Spleen (tissue), 11 donors: ENCODE results near the gene SAFB2. TPM values are rescaled to one million over a fixed set of nuclear protein-coding genes. Genes with fewer than 3 reads are reported as not detected.
"Not testable (repeated sequence)": the region's sequence is repeated elsewhere in the genome, so short reads cannot be mapped to it uniquely, and the experiment has no call there.

Experiments used
- DNase-seq: peaks from one replicate; pipeline ENCODE4 v3.0.0-alpha.2; 2020
- H3K27ac ChIP-seq, 8 donors: fragments of 200-600 bp; sonication (generic) in 7 of 8; 1 replicate in 4 of 8; 2 replicates in 4 of 8; pipeline versions ENCODE4 v1.5.0 to v1.8.0; 2016 to 2021; ENCODE audit warnings: inconsistent platforms in 4 of 8, mild to moderate bottlenecking in 4 of 8, moderate library complexity in 1 of 8
- H3K27me3 ChIP-seq, 7 donors: fragments of 200-600 bp; sonication (generic) in 6 of 7; replicated peaks in 1 of 7; 1 replicate in 4 of 7; 2 replicates in 3 of 7; pipeline versions ENCODE4 v1.5.0 to v1.8.0; 2016 to 2021; ENCODE audit warnings: inconsistent platforms in 3 of 7, mild to moderate bottlenecking in 1 of 7
- H3K36me3 ChIP-seq, 6 donors: fragments of 200-600 bp; sonication (generic) in 5 of 6; 1 replicate in 4 of 6; 2 replicates in 2 of 6; pipeline versions ENCODE4 v1.5.0 to v1.8.0; 2016 to 2021; ENCODE audit warnings: inconsistent platforms in 2 of 6
- H3K4me1 ChIP-seq, 6 donors: fragments of 200-600 bp; sonication (generic) in 5 of 6; 1 replicate in 3 of 6; 2 replicates in 3 of 6; pipeline versions ENCODE4 v1.5.0 to v1.8.0; 2016 to 2021; ENCODE audit warnings: inconsistent platforms in 3 of 6
- H3K4me3 ChIP-seq, 8 donors: fragments of 200-600 bp; sonication (generic) in 7 of 8; 1 replicate in 4 of 8; 2 replicates in 4 of 8; pipeline versions ENCODE4 v1.5.0 to v1.8.0; 2016 to 2021; ENCODE audit warnings: inconsistent platforms in 4 of 8, mild to moderate bottlenecking in 4 of 8, moderate library complexity in 2 of 8
- H3K9me3 ChIP-seq, 8 donors: fragments of 200-600 bp; sonication (generic) in 7 of 8; 1 replicate in 4 of 8; 2 replicates in 4 of 8; pipeline versions ENCODE4 v1.5.0 to v1.8.0; 2016 to 2021; ENCODE audit warnings: inconsistent platforms in 4 of 8
- CTCF ChIP-seq, 11 experiments: fragments of 200-600 bp in 7 of 11; fragments of 450-650 bp in 4 of 11; sonication (generic) in 4 of 11; IDR thresholded peaks in 8 of 11; conservative IDR thresholded peaks in 3 of 11; 1 replicate in 7 of 11; 2 replicates in 4 of 11; pipeline versions ENCODE4 v1.4.0 to v1.8.0; 2016 to 2021; ENCODE audit warnings: antibody characterized with exemption in 11 of 11, inconsistent platforms in 4 of 11, mild to moderate bottlenecking in 1 of 11
- POLR2A ChIP-seq, 3 donors: fragments of 450-650 bp; IDR thresholded peaks; one replicate each; pipeline ENCODE4 v1.5.1; 2017; ENCODE audit warnings: antibody characterized with exemption in 3 of 3, mild to moderate bottlenecking in 1 of 3
- POLR2AphosphoS5 ChIP-seq, 3 donors: sonication (generic); formaldehyde crosslinking; IDR thresholded peaks; one replicate each; pipeline ENCODE4 v1.5.1; 2017; ENCODE audit warnings: antibody characterized with exemption in 3 of 3
- WGBS, 5 donors: extraction: QIAGEN DNeasy Blood & Tissue Kit in 3 of 5; methylation state at CpG; one replicate each; pipeline versions ENCODE4 v1.1.5 to v1.1.7; 2013 to 2018; 5-methylcytosine and 5-hydroxymethylcytosine counted together
- intact Hi-C: fragments of 100-400 bp; cut with DNase I; formaldehyde crosslinking; loops from one replicate; pipeline ENCODE4 v1.15.0; 2023; ENCODE audit warnings: low total_unique reads
- polyA plus RNA-seq, 3 donors: library from polyadenylated mRNA; stranded (reverse); fragments of 200-250 nt; gene quantifications; one replicate each; pipeline ENCODE4 v1.2.1, GENCODE V29; 2013
- total RNA-seq, 7 donors: library from RNA; depleted of rRNA in 3 of 7; stranded (reverse); fragments of >200 nt in 3 of 7; fragmentation: NEBNext Ultra II Directional in 4 of 7; extraction: Animal tissue kit (Norgen Biotek cat#: 25700) in 4 of 7; gene quantifications; one replicate each; pipeline versions ENCODE4 v1.1.0 to v1.2.1, GENCODE V29; 2016 to 2021
- donor health status: healthy with polysubstance abuse.
- donor health status: DM: no; HTN: no; CAD: no; lungs with moderate emphysema.
- donor health status: DM: no; HTN: no; CAD: no.
- donor health status: Bipolar disorder and iron deficiency.
- donor health status: healthy.
- donor health status: DM: no; HTN: no; CAD: no.
- donor health status: DM: yes; HTN: yes; CAD: no.

The SAFB2 gene
- total and polyA plus RNA-seq, 10 donors, result 34.8 to 146 (median 110) TPM

GRCh38 chr19:5609881-5610448 lies 12.6 kb downstream of the SAFB2 start:
- Histone ChIP-seq H3K9me3 (no peaks in the 10 kb centered on the region), H3K4me1 (peaks cover 0 to 15% (median 0%) of the 10 kb centered on the region in 6 donors), H3K4me3 (no peak overlapping the region), H3K36me3 (peaks cover 3 to 93% (median 90%) of the 10 kb centered on the region in 6 donors), H3K27me3 (no peaks in the 10 kb centered on the region), H3K27ac (no peak overlapping the region)
- DNase-seq, result no peak
- 92 to 98% (median 95%) methylated on average over 16 of the region's 16 CpGs for WGBS, 5 donors
- intact Hi-C loops, result no loop called here
- no peak for TF ChIP-seq POLR2A (IDR thresholded peaks at IDR 0.05)
- peak in 2 of 3 donors; percentile 23 to 32 for TF ChIP-seq POLR2AphosphoS5 (IDR thresholded peaks at IDR 0.05)

GRCh38 chr19:5608766-5609165 lies 13.8 kb downstream of the SAFB2 start:
- intact Hi-C loops, H3K27me3 ChIP-seq, H3K4me3 ChIP-seq, H3K9me3 ChIP-seq, DNase-seq, H3K27ac ChIP-seq: not testable (repeated sequence)
- peaks cover 0 to 15% (median 0%) of the 10 kb centered on the region in 6 donors for H3K4me1 ChIP-seq
- peaks cover 6 to 93% (median 90%) of the 10 kb centered on the region in 6 donors for H3K36me3 ChIP-seq
- WGBS, 5 donors, result 96 to 100% (median 97%) methylated on average over 5 to 9 of the region's 9 CpGs

- H3K27ac ChIP-seq, result no peak overlapping the region
- TF ChIP-seq CTCF (IDR thresholded peaks at IDR 0.05 in 8 of 11, conservative IDR thresholded peaks at IDR 0.05 in 3 of 11) (no peak), POLR2A (IDR thresholded peaks at IDR 0.05) (no peak), POLR2AphosphoS5 (IDR thresholded peaks at IDR 0.05) (no peak)
- no peaks in the 10 kb centered on the region for H3K9me3 ChIP-seq
- H3K4me3 ChIP-seq, result no peak overlapping the region
- peaks cover 0 to 15% (median 0%) of the 10 kb centered on the region in 6 donors for H3K4me1 ChIP-seq
- no peak for DNase-seq
- 93 to 97% (median 95%) methylated on average over 9 to 10 of the region's 10 CpGs for WGBS, 5 donors
- intact Hi-C loops, result no loop called here
- no peaks in the 10 kb centered on the region for H3K27me3 ChIP-seq
- H3K36me3 ChIP-seq, result peaks cover 6 to 93% (median 90%) of the 10 kb centered on the region in 6 donors
Observed at GRCh38 chr19:5608291-5608690, 14.3 kb downstream of the SAFB2 start.

GRCh38 chr19:5607318-5608275 lies 15.0 kb downstream of the SAFB2 start:
- TF ChIP-seq POLR2A (IDR thresholded peaks at IDR 0.05) (no peak), POLR2AphosphoS5 (IDR thresholded peaks at IDR 0.05) (no peak), CTCF (IDR thresholded peaks at IDR 0.05 in 8 of 11, conservative IDR thresholded peaks at IDR 0.05 in 3 of 11) (no peak)
- intact Hi-C loops, result no loop called here
- H3K9me3 ChIP-seq, result no peaks in the 10 kb centered on the region
- peaks cover 3 to 93% (median 90%) of the 10 kb centered on the region in 6 donors for H3K36me3 ChIP-seq
- 89 to 95% (median 93%) methylated on average over 16 of the region's 16 CpGs for WGBS, 5 donors
- no peak overlapping the region for H3K27ac ChIP-seq
- no peak overlapping the region for H3K4me3 ChIP-seq
- no peak for DNase-seq
- peaks cover 0 to 15% (median 0%) of the 10 kb centered on the region in 6 donors for H3K4me1 ChIP-seq
- no peaks in the 10 kb centered on the region for H3K27me3 ChIP-seq

GRCh38 chr19:5605362-5605761 lies 17.2 kb downstream of the SAFB2 start:
- peak; percentile 16 for DNase-seq
- intact Hi-C loops, result no loop called here
- 81 to 95% (median 91%) methylated on average over 3 of the region's 3 CpGs for WGBS, 5 donors
- TF ChIP-seq CTCF (IDR thresholded peaks at IDR 0.05 in 8 of 11, conservative IDR thresholded peaks at IDR 0.05 in 3 of 11), result no peak
- TF ChIP-seq POLR2A (IDR thresholded peaks at IDR 0.05), result no peak
- TF ChIP-seq POLR2AphosphoS5 (IDR thresholded peaks at IDR 0.05), result no peak
- Histone ChIP-seq H3K4me3 (no peak overlapping the region), H3K4me1 (peaks cover 0 to 15% (median 0%) of the 10 kb centered on the region in 6 donors), H3K27ac (no peak overlapping the region), H3K36me3 (peaks cover 5 to 100% (median 96%) of the 10 kb centered on the region in 6 donors), H3K9me3 (no peaks in the 10 kb centered on the region), H3K27me3 (no peaks in the 10 kb centered on the region)
